ENCODE results near the gene MRPS18B. TPM values are rescaled to one million over a fixed set of nuclear protein-coding genes. Genes with fewer than 3 reads are reported as not detected.

The MRPS18B gene
- total and polyA plus RNA-seq, 8 donors = 36.6 to 54.7 (median 43.5) TPM

GRCh38 chr6:30571075-30571761 is 46.4 kb upstream of the MRPS18B start, which contains the start of gene ABCF1:
Gene ABCF1, plus strand, starts transcription at chr6:30571442. Its CDS starts 46 bp downstream, at chr6:30571488.
- H3K4me1 ChIP-seq = peaks cover 10 to 49% of the 10 kb centered on the region in 2 donors

GRCh38 chr6:30571762-30572082 is 45.9 kb upstream of the MRPS18B start:
- intact Hi-C loops (cut with DNase I) = no loop called here

More at GRCh38 chr6:30571075-30571761, 46.4 kb upstream of the MRPS18B start, which contains the start of gene ABCF1:
- Histone ChIP-seq H3K4me3 (peak within 1 kb of the TSS; percentile 64 to 74), H3K27ac (peak within 1 kb of the TSS; percentile 81 to 87), H3K36me3 (peaks cover 0 to 15% of the 10 kb centered on the region in 2 donors), H3K9me3 (no peaks in the 10 kb centered on the region), H3K27me3 (no peaks in the 10 kb centered on the region)
- TF ChIP-seq CTCF (IDR thresholded peaks at IDR 0.05) = no peak
- peak; percentile 100 for ATAC-seq
- peak; percentile 98 to 100 (median 100) for DNase-seq
- intact Hi-C loops (cut with DNase I) = no loop called here

GRCh38 chr6:30572148-30572547 is 45.5 kb upstream of the MRPS18B start:
- TF ChIP-seq CTCF (IDR thresholded peaks at IDR 0.05) = no peak
- Histone ChIP-seq H3K4me1 (peaks cover 10 to 49% of the 10 kb centered on the region in 2 donors), H3K9me3 (no peaks in the 10 kb centered on the region), H3K36me3 (peaks cover 0 to 23% of the 10 kb centered on the region in 2 donors), H3K4me3 (peak overlapping the region; percentile 64 to 74), H3K27ac (peak overlapping the region; percentile 81 to 87), H3K27me3 (no peaks in the 10 kb centered on the region)
- ATAC-seq (no peak), DNase-seq (no peak)
- intact Hi-C loops (cut with DNase I) = no loop called here

More at GRCh38 chr6:30571762-30572082, 45.9 kb upstream of the MRPS18B start:
- Histone ChIP-seq H3K27ac (peak overlapping the region; percentile 81 to 87), H3K27me3 (no peaks in the 10 kb centered on the region), H3K4me1 (peaks cover 10 to 49% of the 10 kb centered on the region in 2 donors), H3K36me3 (peaks cover 0 to 20% of the 10 kb centered on the region in 2 donors), H3K4me3 (peak overlapping the region; percentile 64 to 74), H3K9me3 (no peaks in the 10 kb centered on the region)
- DNase-seq (no peak), ATAC-seq (no peak)
- no peak for TF ChIP-seq CTCF (IDR thresholded peaks at IDR 0.05)

GRCh38 chr6:30573113-30573512 is 44.5 kb upstream of the MRPS18B start:
- Histone ChIP-seq H3K36me3 (peaks cover 0 to 32% of the 10 kb centered on the region in 2 donors), H3K9me3 (no peaks in the 10 kb centered on the region), H3K4me1 (peaks cover 10 to 49% of the 10 kb centered on the region in 2 donors), H3K4me3 (peak overlapping the region in 1 of 2 donors; percentile 74), H3K27ac (no peak overlapping the region), H3K27me3 (no peaks in the 10 kb centered on the region)
- DNase-seq (no peak), ATAC-seq (no peak)
- intact Hi-C loops (cut with DNase I) = no loop called here
- TF ChIP-seq CTCF (IDR thresholded peaks at IDR 0.05) = no peak

- DNase-seq = no peak
- H3K27me3 ChIP-seq = no peaks in the 10 kb centered on the region
- no peak for ATAC-seq
- no peaks in the 10 kb centered on the region for H3K9me3 ChIP-seq
- no peak for TF ChIP-seq CTCF (IDR thresholded peaks at IDR 0.05)
- no peak overlapping the region for H3K27ac ChIP-seq
- intact Hi-C loops (cut with DNase I) = no loop called here
- peaks cover 0 to 82% of the 10 kb centered on the region in 2 donors for H3K36me3 ChIP-seq
- H3K4me3 ChIP-seq = no peak overlapping the region
- peaks cover 0 to 19% of the 10 kb centered on the region in 2 donors for H3K4me1 ChIP-seq
These were observed 39.6 kb upstream of the MRPS18B start for GRCh38 chr6:30578051-30578450.
